Fibroblast of skin of right biceps (primary cell): ENCODE results near the gene CFAP57.

Experiments used
- DNase-seq: peaks from one replicate; pipeline ENCODE4 v3.0.0-alpha.2; 2013

Gene CFAP57

GRCh38 chr1:43229826-43230780 lies 58.0 kb downstream of the CFAP57 start:
- DNase-seq, result no peak

- DNase-seq, result peak; percentile 73
Observed at GRCh38 chr1:43232074-43232473, 59.9 kb downstream of the CFAP57 start.

GRCh38 chr1:43232482-43232881 lies 60.4 kb downstream of the CFAP57 start:
- DNase-seq, result peak; percentile 10

- DNase-seq, result no peak
Observed at GRCh38 chr1:43233631-43234030, 61.5 kb downstream of the CFAP57 start.

GRCh38 chr1:43234267-43234666 lies 62.1 kb downstream of the CFAP57 start:
- DNase-seq, result no peak

GRCh38 chr1:43235040-43235439 lies 62.9 kb downstream of the CFAP57 start:
- no peak for DNase-seq

GRCh38 chr1:43235451-43236121 lies 63.5 kb downstream of the CFAP57 start:
- DNase-seq, result no peak

GRCh38 chr1:43237121-43237520 lies 65.0 kb downstream of the CFAP57 start:
- DNase-seq, result peak; percentile 10

GRCh38 chr1:43238085-43238484 lies 66.0 kb downstream of the CFAP57 start:
- peak; percentile 60 for DNase-seq

- no peak for DNase-seq
Observed at GRCh38 chr1:43238991-43239469, 66.9 kb downstream of the CFAP57 start.

GRCh38 chr1:43239484-43239883 lies 67.4 kb downstream of the CFAP57 start:
- DNase-seq, result no peak

GRCh38 chr1:43241413-43241836 lies 69.3 kb downstream of the CFAP57 start:
- DNase-seq, result peak; percentile 38

GRCh38 chr1:43243299-43243698 lies 71.2 kb downstream of the CFAP57 start:
- DNase-seq, result no peak

GRCh38 chr1:43246466-43247213 lies 74.5 kb downstream of the CFAP57 start:
- DNase-seq, result no peak

GRCh38 chr1:43247256-43247921 lies 75.3 kb downstream of the CFAP57 start:
- DNase-seq, result no peak

- DNase-seq, result no peak
Observed at GRCh38 chr1:43250351-43250761, 78.2 kb downstream of the CFAP57 start.

GRCh38 chr1:43251024-43251423 lies 78.9 kb downstream of the CFAP57 start:
- DNase-seq, result no peak

GRCh38 chr1:43252225-43252624 lies 80.1 kb downstream of the CFAP57 start:
- no peak for DNase-seq

- DNase-seq, result no peak
Observed at GRCh38 chr1:43253173-43253572, 81.0 kb downstream of the CFAP57 start.

- DNase-seq, result no peak
Observed at GRCh38 chr1:43253876-43254275, 81.7 kb downstream of the CFAP57 start.

- DNase-seq, result no peak
Observed at GRCh38 chr1:43255438-43256210, 83.5 kb downstream of the CFAP57 start.
